MCF 10A (cell line): ENCODE measurements around the gene RRN3. TPM values are rescaled to one million over a fixed set of nuclear protein-coding genes. Genes with fewer than 3 reads are reported as not detected.
"Not testable (repeated sequence)": the region's sequence is repeated elsewhere in the genome, so short reads cannot be mapped to it uniquely, and the experiment has no call there.

Experiments
- BruUV-seq: library from RNA; stranded (reverse); fragments of 400-500 nt; replicated peaks from 2 replicates; lab custom pipeline; 2021; lab: Mats Ljungman, UMichigan
- CTCF ChIA-PET: fragments of 300-600 bp; sonication (Branson Sonifier 250); formaldehyde crosslinking; extraction: SDS; loops from one replicate; lab custom pipeline; 2021; ENCODE audit warnings: antibody characterized with exemption, inconsistent platforms; lab: Yijun Ruan, JAX
- POLR2A ChIA-PET: fragments of 300-600, 350-650 bp; sonication (Branson Sonifier 250); formaldehyde crosslinking; extraction: SDS; loops from one replicate; lab custom pipeline; 2020; ENCODE audit warnings: antibody characterized with exemption, inconsistent platforms; lab: Yijun Ruan, JAX
- DNase-seq: peaks from one replicate; pipeline ENCODE4 v3.0.0-alpha.2; 2018; ENCODE audit not compliant: unreplicated experiment
- H3K27ac Mint-ChIP-seq: one replicate; pipeline ENCODE4 v1.8.0; 2022; ENCODE audit warnings: mild to moderate bottlenecking, low read depth, mixed read lengths; ENCODE audit not compliant: unreplicated experiment
- H3K27me3 Mint-ChIP-seq: one replicate; pipeline ENCODE4 v1.8.0; 2022; ENCODE audit warnings: mixed read lengths; ENCODE audit not compliant: insufficient read depth, unreplicated experiment
- H3K36me3 Mint-ChIP-seq: one replicate; pipeline ENCODE4 v1.8.0; 2022; ENCODE audit warnings: mild to moderate bottlenecking, moderate library complexity, mixed read lengths; ENCODE audit not compliant: insufficient read depth, unreplicated experiment
- H3K4me1 Mint-ChIP-seq: one replicate; pipeline ENCODE4 v1.8.0; 2022; ENCODE audit warnings: mixed read lengths; ENCODE audit not compliant: insufficient read depth, unreplicated experiment
- H3K4me3 Mint-ChIP-seq: one replicate; pipeline ENCODE4 v1.8.0; 2022; ENCODE audit warnings: mild to moderate bottlenecking, moderate library complexity, mixed read lengths; ENCODE audit not compliant: unreplicated experiment
- H3K9me3 Mint-ChIP-seq: one replicate; pipeline ENCODE4 v1.8.0; 2022; ENCODE audit warnings: mixed read lengths; ENCODE audit not compliant: unreplicated experiment
- intact Hi-C: fragments of 100-400 bp; cut with micrococcal nuclease; formaldehyde crosslinking; loops from 2 replicates; pipeline ENCODE4 v1.14.1; 2022
- total RNA-seq: library from RNA; stranded (reverse); gene quantifications from 2 replicates; pipeline ENCODE4 v1.2.3, GENCODE V29; 2022
- TF ChIP-seq, protein P1 (sequence below): fragments of 200-600 bp; IDR thresholded peaks from one replicate; pipeline ENCODE4 v1.8.0; 2022; ENCODE audit warnings: antibody characterized with exemption, mild to moderate bottlenecking; ENCODE audit not compliant: unreplicated experiment

RRN3 gene
- total RNA-seq, 1 experiment from 2014 or later: 38.8 TPM

DNA sequence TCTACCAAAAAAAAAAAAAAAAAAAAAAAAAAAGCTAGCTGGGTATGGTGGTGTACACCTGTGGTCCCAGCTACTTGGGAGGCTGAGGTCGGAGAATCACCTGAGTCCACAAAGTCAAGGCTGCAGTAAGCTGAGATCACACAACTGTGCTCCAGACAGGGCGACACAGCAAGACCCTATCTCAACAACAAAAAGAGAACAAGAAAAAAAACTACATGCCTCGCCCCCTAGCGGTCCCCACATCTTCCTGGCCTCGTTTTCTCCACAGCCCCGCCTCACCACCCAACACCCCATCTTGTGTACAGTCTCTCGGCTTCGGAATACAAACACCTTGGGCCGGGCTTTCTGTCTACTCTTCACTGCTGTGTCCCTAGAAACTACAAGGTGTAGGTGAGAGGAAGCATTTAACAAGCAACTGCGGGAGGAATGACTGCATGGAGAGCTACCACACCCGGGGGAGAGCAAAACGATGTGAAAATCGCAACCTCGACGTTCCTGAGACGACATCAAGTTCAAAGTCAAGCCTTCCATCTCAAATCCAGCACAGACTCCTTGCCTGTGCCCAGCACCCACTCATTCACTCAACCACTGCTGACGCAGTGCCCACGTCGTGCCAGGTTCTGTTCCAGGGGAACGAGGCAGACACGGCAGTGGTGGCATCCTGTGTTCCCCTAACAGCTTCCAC lies 47.2 kb downstream of the RRN3 start:
- no TSS peak for BruUV-seq
- POLR2A ChIA-PET: no interaction called here
- H3K36me3 Mint-ChIP-seq: peaks cover 28% of the 10 kb centered on the region

DNA sequence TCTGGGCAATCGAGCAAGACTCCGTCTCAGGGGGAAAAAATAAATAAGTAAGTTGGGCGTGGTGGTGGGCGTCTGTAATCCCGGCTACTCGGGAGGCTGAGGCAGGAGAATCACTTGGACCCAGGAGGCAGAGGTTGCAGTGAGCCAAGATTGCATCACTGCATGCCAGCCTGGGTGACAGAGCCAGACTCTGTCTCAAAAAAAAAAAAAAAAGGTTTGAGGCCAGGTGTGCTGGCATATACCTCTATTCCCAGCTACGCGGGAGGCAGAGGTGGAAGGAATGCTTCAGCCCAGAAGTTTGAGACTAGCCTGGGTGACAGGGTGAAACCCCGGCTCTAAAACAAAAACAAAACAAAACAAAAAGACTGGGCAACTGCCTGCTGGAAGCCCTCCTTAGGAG lies 48.8 kb downstream of the RRN3 start:
- H3K36me3 Mint-ChIP-seq: peaks cover 38% of the 10 kb centered on the region
- BruUV-seq, H3K4me1 Mint-ChIP-seq, H3K9me3 Mint-ChIP-seq, H3K27me3 Mint-ChIP-seq, H3K4me3 Mint-ChIP-seq, DNase-seq, POLR2A ChIA-PET, intact Hi-C loops: not testable (repeated sequence)
- CTCF ChIA-PET: interaction anchor here (0.6 to 1.9 kb wide), 2 partner anchors 14 to 397 kb away, joined by 4 to 7 read pairs; no protein-coding TSS in a partner anchor
- peak overlapping the region; percentile 59 for H3K27ac Mint-ChIP-seq

More for the DNA sequence above, 47.2 kb downstream of the RRN3 start:
- H3K4me3 Mint-ChIP-seq: no peak overlapping the region
- CTCF ChIA-PET: no interaction called here
- no peaks in the 10 kb centered on the region for H3K4me1 Mint-ChIP-seq
- no peaks in the 10 kb centered on the region for H3K9me3 Mint-ChIP-seq
- intact Hi-C loops: no loop called here
- no peak for DNase-seq
- TF ChIP-seq, protein P1, sequence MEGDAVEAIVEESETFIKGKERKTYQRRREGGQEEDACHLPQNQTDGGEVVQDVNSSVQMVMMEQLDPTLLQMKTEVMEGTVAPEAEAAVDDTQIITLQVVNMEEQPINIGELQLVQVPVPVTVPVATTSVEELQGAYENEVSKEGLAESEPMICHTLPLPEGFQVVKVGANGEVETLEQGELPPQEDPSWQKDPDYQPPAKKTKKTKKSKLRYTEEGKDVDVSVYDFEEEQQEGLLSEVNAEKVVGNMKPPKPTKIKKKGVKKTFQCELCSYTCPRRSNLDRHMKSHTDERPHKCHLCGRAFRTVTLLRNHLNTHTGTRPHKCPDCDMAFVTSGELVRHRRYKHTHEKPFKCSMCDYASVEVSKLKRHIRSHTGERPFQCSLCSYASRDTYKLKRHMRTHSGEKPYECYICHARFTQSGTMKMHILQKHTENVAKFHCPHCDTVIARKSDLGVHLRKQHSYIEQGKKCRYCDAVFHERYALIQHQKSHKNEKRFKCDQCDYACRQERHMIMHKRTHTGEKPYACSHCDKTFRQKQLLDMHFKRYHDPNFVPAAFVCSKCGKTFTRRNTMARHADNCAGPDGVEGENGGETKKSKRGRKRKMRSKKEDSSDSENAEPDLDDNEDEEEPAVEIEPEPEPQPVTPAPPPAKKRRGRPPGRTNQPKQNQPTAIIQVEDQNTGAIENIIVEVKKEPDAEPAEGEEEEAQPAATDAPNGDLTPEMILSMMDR: no peak
- H3K27me3 Mint-ChIP-seq: no peaks in the 10 kb centered on the region
- H3K27ac Mint-ChIP-seq: no peak overlapping the region

DNA sequence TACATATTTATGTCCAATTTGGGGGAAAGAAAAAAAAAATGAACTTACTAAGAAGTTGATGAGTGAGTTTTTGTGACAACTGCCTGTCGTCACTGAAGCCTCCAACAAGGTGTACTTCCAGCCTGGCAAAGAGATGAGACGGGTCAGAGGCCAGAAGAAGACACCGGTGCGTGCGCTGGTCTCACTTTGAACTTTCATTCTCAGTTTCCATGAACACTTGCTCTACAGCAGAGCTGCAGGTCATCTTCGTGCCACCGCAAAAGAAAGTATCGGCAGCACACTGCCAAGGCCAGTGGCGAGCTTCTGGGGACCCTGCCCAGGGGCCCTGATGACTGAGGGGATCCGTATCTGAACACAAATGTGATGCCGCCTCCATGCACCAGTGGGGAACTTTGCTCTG lies 49.8 kb downstream of the RRN3 start:
- BruUV-seq: no TSS peak
- intact Hi-C loops: no loop called here
- Mint-ChIP-seq H3K4me1 (no peaks in the 10 kb centered on the region), H3K36me3 (peaks cover 48% of the 10 kb centered on the region), H3K9me3 (no peaks in the 10 kb centered on the region), H3K4me3 (no peak overlapping the region), H3K27me3 (no peaks in the 10 kb centered on the region), H3K27ac (no peak overlapping the region)
- POLR2A ChIA-PET: no interaction called here
- CTCF ChIA-PET: interaction anchor here (0.9 to 1.9 kb wide), 3 partner anchors 9 to 29 kb away, joined by 3 to 7 read pairs (median 4); no protein-coding TSS in a partner anchor
- no peak for DNase-seq
- TF ChIP-seq, protein P1: no peak

DNA sequence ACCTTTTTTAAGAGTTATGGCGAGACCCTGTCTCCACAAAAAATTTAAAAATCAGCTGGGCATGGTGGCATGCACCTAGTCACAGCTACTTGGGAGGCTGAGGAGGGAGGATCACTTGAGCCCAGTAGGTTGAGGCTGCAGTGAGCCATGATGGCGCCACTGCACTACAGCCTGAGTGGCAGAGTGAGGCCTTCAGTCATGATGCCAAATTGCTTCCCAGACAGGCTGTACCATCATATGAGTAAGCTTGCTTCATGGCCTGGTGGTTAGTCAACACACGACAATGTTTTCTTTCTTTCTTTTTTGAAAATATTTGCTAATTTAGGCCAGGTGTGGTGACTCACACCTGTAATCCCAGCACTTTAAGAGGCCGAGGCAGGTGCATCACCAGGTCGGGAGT lies 50.7 kb downstream of the RRN3 start:
- Mint-ChIP-seq H3K27me3 (no peaks in the 10 kb centered on the region), H3K4me1 (no peaks in the 10 kb centered on the region), H3K27ac (no peak overlapping the region), H3K4me3 (no peak overlapping the region), H3K36me3 (peaks cover 57% of the 10 kb centered on the region), H3K9me3 (no peaks in the 10 kb centered on the region)
- CTCF ChIA-PET: no interaction called here
- peak; percentile 45 for DNase-seq
- BruUV-seq: no TSS peak
- POLR2A ChIA-PET: interaction anchor here (0.7 kb wide), 1 partner anchor 18 kb away, joined by 3 read pairs; no protein-coding TSS in a partner anchor
- TF ChIP-seq, protein P1: no peak
- intact Hi-C loops: no loop called here
